MM.1S (cell line): ENCODE data around the gene DCAF4.

ENCODE experiments used
- CTCF ChIP-seq: fragments of 300-600 bp; sonication (generic); IDR thresholded peaks from 2 replicates; pipeline ENCODE4 v1.5.1; 2016; ENCODE audit warnings: antibody characterized with exemption, low read length, mixed read lengths
- EZH2 ChIP-seq: fragments of 300-600 bp; sonication (generic); optimal IDR thresholded peaks from 2 replicates; pipeline ENCODE3; 2017; ENCODE audit warnings: low read depth, mild to moderate bottlenecking, antibody characterized with exemption, low read length, mixed read lengths
- EZH2phosphoT487 ChIP-seq: fragments of 300-600 bp; sonication (generic); IDR thresholded peaks from 2 replicates; pipeline ENCODE4 v1.6.1; 2018; ENCODE audit warnings: antibody characterized with exemption, low read length

DNA sequence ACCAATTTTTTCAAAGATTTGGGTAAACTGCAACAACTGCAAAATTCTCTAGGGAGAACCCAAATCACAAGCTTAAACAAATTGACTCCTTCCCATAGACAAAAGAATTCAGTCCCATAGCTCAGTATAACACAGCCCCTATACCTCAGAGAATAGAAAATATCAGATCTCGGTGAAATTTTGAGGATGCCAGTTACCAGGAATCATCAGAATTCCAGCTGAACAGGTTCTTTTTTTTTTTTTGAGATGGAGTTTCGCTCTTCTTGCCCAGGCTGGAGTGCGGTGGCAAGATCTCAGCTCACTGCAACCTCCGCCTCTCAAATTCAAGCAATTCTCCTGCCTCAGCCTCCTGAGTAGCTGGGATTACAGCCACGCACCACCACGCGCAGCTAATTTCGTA is 63.9 kb downstream of the DCAF4 start:
- TF ChIP-seq CTCF = no peak
- no peak for TF ChIP-seq EZH2
- TF ChIP-seq EZH2phosphoT487 = no peak
